Stimulated activated CD8-positive, alpha-beta memory T cell treated with anti-CD3 and anti-CD28 coated beads, Interleukin-7, amount 100 ng/mL, for 24 hours (primary cell): ENCODE data around the gene ZFAND4.
"Not testable (repeated sequence)": the region's sequence is repeated elsewhere in the genome, so short reads cannot be mapped to it uniquely, and the experiment has no call there.

Experiments used
- DNase-seq: peaks from one replicate; pipeline ENCODE4 v3.0.0-alpha.2; 2020; ENCODE audit warnings: low read depth

The ZFAND4 gene

GRCh38 chr10:45589868-45590267, 82.7 kb downstream of the ZFAND4 start:
- no peak for DNase-seq

- no peak for DNase-seq
Measured at GRCh38 chr10:45589009-45589408, 83.6 kb downstream of the ZFAND4 start.

- DNase-seq: no peak
Measured at GRCh38 chr10:45586028-45586824, 86.3 kb downstream of the ZFAND4 start.

GRCh38 chr10:45585131-45585530, 87.4 kb downstream of the ZFAND4 start:
- no peak for DNase-seq

DNA sequence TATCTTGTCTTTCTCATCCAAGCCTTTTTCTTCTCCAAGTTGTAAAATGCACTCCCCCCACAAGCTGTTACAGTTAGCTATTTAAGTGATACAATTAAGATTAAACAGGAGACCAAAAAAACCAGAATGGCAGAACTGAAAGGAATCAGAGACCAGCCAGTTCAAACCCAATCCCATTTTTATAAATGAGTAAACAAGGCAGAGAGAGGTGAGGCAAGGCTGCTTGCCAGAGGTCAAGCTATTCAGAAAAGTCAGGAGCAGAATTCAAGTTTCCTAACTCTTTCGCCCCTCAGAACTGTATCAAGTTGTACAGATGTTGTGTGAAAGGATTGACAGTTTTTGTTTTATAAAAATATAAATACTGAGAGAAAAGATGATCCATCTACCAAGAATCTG, 90.2 kb downstream of the ZFAND4 start:
- no peak for DNase-seq

- DNase-seq: no peak
Measured at GRCh38 chr10:45581582-45582385, 90.8 kb downstream of the ZFAND4 start.

DNA sequence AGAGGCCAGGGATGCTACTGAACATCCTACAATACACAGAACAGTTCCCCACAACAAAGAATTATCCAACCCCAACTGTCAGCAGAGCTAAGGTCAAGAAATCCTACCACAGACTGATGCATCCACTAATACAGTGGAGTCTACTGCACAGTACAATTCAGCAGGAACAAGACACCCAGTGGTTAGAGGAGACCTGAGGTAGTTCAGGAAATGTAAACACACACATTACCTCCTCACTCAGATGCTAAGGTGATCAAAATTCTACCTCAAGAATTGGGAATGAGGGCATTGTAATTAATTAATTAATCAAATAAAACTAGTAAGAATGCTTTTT, 91.4 kb downstream of the ZFAND4 start:
- no peak for DNase-seq

DNA sequence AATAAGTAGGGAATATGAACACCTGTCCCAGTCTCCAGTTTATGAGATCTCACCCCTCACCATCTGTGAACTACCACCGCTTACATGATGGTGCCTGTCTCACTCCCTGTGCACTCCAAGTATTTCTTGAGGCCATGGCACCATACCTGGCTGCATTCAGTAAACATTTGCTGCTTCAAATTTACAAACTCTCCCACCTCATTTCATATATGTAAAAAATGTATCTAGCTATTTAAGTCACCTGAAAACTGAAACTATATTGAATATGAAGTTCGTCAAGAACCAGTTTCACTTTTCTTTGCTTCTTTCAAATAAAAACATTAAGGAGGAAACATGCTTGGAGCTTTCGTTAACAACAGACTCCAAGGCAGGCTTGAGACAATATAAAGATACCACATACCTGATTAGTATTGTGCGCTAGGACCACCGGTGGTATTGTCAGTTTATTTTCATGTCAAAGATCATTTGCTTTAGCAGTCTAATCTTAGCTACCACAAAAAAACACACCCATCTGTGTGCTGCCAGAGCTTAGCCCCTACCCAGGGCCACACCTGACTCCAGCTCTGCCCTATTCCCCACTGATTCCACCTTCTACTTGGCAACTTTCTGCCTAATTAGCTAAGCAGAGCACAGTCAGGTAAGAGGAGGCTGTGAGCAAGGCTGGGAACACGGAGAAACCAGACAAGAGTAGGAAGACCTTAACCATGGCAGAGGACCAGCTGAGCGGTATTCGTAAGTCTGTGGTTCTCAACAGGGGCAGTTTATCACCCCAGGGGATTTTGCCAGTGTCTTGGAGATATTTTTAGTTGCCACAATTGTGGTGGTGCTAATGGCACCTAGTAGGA, 92.0 kb downstream of the ZFAND4 start:
- no peak for DNase-seq

GRCh38 chr10:45578384-45578971, 94.1 kb downstream of the ZFAND4 start:
- no peak for DNase-seq

DNA sequence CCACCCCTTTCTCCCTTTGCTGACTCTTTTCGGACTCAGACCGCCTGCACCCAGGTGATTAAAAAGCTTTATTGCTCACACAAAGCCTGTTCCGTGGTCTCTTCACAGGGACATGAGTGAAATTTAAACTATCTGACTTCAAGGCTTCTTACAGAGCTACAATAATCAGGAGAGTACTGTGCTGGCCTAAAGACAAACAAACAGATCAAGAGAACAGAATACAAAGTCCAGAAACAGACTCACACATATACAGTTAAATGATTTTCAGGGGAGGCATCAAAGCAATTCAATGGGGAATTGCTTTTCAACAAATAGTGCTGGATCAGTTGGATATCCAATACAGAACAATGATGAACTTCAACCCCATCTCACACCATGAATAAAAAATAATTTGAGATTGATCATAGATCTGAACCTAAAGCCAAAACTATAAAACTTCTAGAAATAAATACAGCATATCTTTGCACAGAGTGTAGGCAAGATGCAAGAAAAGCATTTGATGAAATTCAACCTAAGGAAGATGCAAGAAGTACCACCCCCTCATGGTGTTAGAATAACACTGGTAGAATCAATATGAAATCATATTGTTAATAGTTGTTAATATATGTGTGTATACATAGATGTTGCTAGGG, 96.5 kb downstream of the ZFAND4 start:
- no peak for DNase-seq

DNA sequence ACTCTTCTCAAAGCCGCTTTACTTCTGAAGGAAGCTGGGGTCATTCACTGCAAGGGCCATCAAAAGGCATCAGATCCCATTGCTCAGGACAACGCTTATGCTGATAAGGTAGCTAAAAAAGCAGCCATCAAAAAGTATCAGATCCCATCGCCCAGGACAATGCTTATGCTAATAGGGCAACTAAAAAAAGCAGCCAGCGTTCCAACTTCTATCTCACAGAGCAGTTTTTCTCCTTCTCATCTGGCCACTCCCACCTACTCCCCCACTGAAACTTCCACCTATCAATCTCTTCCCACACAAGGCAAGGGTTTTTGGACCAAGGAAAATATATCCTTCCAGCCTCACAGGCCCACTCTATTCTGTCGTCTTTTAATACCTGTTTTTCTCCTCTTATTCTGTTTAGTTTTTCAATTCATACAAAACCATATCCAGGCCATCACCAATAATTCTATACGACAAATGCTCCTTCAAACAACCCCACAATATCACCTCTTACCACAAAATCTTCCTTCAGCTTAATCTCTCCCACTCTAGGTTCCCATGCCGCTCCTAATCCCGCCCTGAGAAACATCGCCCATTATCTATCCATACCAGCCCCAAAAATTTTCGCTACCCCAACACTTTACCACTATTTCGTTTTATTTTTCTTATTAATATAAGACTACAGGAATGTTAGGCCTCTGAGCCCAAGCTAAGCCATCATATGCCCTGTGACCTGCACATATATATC, 97.4 kb downstream of the ZFAND4 start:
- DNase-seq: not testable (repeated sequence)

DNA sequence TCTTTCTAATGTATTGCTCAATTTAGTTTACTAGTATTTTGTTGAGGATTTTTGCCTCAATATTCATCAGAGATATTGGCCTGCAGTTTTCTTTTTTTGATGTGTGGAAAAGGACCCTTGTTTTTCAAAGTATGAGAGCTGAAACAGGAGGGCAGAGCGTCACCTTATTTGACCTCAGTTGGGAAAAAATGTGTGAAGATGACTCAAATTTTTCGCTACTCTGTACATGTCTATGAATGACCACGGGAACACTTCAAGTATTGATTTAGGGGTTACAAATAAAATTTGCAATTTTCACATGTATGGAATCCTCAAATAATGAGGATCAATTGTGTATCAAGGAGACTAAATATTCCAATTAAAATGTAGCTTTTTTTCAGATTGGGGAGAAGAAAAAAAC, 103.1 kb downstream of the ZFAND4 start:
- no peak for DNase-seq

DNA sequence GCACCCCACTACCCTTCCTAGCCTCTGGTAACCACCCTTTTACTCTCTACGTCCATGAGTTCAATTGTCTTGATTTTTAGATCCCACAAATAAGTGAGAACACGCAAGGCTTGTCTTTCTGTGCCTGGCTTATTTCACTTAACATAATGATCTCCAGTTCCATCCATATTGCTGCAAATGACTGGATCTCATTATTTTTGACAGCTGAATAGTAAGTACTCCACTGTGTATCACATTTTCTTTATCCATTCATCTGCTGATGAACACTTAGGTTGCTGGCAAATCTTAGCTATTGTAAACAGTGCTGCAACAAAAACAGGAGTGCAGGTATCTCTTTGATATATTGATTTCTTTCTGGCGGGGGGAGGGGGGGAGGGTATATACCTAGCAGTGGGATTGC, 106.2 kb downstream of the ZFAND4 start:
- DNase-seq: no peak
